NCI-H1694 (cell line): ENCODE results near the gene YPEL3.
A peak's percentile ranks its signal among the peaks of the same experiment; 100 is the strongest.

Source experiments
- DNase-seq: peaks from one replicate; lab custom pipeline; 2025; lab: John Stamatoyannopoulos, UW

The YPEL3 gene

GRCh38 chr16:30090610-30091331, 5.2 kb downstream of the YPEL3 start:
- no peak for DNase-seq

GRCh38 chr16:30088832-30089624, 7.0 kb downstream of the YPEL3 start:
- DNase-seq, result no peak

DNA sequence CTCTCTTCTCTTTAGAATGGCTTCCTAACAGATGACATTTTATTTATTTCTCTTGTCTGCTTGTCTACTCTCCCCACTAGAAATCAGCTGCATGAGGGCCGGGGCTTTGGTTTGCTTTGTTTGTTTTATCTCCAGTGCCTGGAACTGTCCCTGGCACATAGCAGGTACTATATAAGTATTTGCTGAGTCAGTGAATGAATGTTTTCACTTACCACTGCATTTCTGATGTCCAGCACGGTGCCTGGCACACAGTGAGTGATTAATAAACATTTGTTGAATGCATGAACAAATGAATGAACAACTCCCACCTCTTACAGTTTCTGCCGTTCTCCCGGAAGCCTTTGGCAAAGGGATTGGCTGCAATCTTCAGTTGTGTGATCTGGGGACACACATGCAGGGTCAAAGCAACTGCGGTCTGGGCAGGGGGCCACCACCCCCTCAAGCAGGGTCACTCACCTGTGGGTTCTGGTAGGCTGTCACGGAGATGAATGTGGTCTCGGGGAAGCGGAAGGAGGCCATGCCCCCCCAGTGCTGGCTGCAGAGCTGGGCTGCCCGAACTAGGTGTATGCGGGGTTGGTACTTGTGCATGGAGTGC, 7.7 kb downstream of the YPEL3 start:
- DNase-seq, result no peak

- DNase-seq, result no peak
Measured at GRCh38 chr16:30087181-30087898, 8.7 kb downstream of the YPEL3 start.

DNA sequence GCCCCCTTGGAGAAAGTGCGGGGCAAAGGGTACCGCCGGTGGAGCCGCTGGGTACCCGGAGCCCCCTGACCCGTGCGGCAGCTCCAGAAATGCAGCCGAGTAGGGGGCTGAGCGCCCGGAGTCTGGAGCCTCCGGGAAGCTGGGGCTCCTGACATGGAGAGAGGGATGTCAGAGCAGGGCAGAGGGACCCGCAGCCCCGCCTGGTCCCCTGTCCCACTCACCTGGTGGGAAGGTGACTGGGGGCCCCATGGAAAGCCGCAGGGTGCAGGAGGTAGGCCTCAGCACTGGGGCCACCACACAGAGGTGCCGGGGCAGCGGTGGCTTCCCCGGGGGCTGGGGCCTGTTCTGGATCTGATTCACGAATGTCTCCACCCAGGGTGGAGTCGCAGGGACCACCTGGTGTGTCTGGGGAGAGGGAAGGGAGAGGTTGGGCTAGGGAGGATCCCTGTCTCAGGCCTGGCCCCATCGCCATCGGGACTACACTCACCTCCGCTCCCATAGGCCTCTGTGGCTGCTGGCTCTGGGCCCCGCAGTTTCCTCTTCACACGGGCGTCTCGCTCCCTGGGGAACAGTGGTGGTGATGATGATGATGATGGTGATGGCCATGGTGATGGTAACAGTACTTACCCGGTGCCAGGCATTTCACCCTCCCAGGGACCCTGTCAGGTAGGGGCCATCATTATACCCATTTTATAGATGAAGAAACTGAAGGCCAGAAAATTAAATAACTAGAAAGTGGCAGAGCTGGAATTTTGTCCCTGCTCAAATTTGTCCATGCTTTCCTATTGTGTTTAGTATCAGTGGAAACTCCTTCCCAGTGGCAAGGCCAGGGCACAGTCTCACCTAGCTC, 9.5 kb downstream of the YPEL3 start:
- DNase-seq, result no peak

DNA sequence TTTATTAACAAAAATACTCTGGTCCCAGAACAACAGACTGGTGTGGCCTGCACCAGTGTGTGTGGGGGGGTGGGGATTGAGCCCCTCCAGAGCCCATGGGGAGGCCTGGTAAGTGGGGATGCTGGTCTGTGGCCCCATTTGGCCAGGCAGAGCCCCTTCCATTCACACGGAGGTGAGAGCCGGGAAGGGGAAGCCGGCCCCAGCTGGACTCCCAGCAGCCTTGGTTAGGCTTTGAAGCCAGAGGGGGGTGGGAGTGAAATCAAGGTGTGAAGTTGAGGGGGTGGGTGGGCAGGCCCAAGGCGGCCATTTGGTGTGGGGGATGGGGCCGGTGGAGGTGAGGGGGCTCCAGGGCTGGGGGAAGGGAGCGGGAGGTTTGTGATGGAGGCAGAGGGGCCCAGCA, 10.2 kb downstream of the YPEL3 start:
- DNase-seq, result no peak

DNA sequence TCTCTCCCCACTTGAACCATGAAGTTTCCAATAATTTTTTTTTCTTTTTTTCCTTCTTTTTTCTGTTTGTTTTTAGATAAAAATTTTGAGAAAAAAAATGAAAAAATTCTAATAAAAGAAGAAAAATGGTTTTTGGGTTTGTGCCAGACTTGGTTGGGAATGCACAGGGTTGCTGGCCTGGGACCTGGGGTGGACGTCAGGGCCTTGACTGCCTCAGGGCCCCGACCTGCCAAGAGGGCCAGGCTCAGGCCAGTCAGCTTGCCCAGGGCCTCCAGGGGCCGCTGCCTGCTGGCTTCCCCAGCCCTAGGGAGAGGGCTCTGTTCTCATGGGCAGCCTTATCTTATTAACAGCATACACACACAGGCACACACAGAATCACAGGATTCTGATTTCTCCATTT, 10.8 kb downstream of the YPEL3 start:
- DNase-seq, result no peak

GRCh38 chr16:30084816-30085159, 11.2 kb downstream of the YPEL3 start:
- DNase-seq, result no peak

GRCh38 chr16:30084096-30084815, 11.8 kb downstream of the YPEL3 start:
- DNase-seq, result no peak

- DNase-seq, result no peak
Measured at GRCh38 chr16:30083216-30084055, 12.6 kb downstream of the YPEL3 start.

- DNase-seq, result no peak
Measured at GRCh38 chr16:30082545-30083090, 13.4 kb downstream of the YPEL3 start.

- DNase-seq, result no peak
Measured at GRCh38 chr16:30079480-30079879, 16.5 kb downstream of the YPEL3 start.

DNA sequence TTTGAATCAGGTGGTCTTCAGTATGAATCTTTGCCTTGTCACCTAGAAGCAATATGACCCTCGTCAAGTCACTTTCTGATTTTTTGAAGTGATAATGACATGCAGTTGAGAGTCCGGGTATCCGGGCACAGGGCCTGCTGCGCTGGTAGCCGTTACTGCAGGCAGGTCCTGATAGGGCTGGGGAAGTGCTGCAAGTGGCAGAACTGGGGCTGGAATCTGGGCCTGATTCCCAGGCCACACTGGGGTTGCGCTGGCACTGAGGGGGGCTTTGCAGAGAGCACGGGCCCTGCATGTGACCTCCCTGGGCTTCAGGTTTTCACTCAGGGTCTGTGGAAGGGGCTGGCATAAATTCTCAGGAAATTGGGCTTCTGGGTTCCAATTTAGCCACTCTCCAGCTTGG, 17.3 kb downstream of the YPEL3 start:
- DNase-seq, result no peak

DNA sequence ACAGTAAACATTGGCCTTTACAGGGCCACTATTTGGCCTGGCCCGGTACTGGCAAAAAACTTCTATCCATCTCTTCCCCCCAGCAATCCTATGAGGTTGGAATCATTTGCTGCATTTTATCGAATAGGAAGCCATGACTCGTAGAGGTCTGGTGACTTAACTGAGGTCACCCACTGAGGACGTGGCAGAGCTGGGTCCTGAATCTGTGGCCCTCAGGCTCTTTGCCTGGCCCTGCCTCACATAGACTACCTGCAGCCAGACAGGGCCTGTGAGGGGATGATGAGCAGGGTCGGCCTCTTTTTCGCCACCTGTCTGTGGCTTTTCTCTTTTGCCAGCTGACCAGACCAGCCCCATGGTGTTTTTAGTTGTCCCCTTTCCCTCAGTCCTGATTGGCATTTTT, 18.4 kb downstream of the YPEL3 start:
- DNase-seq, result no peak

- DNase-seq, result no peak
Measured at GRCh38 chr16:30076276-30076791, 19.7 kb downstream of the YPEL3 start.

- DNase-seq, result peak; percentile 49
Measured at GRCh38 chr16:30075503-30076275, 20.3 kb downstream of the YPEL3 start, which contains the start of gene PPP4C. PPP4C (plus strand) TSS chr16:30075994; CDS start chr16:30076378, 384 bp downstream.

DNA sequence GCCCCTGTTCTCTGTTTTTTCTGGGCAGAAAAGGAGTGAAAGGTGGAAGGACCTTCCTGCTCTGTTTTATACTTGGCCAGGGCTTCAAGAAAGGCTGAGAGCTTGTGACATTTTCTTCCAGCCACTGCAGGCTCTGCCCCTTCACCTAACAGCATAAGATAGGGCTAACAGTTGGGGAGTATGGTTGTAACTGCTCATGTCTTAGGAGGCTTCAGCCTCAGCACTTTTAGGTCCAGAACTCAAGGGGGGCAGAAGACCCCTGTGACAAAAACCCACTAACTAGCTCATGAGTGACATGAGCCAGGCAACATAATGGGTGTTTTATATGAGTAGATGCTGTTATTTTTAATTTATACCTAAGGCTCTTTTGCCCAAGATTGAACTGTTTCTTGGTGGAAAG, 25.5 kb downstream of the YPEL3 start:
- DNase-seq, result no peak

- no peak for DNase-seq
Measured at GRCh38 chr16:30069611-30070462, 26.2 kb downstream of the YPEL3 start.
